ENCODE results near the gene LRRK1.

Gene LRRK1

GRCh38 chr15:101029971-101030661, 111.0 kb downstream of the LRRK1 start:
- Histone ChIP-seq H3K4me3 (ENCODE audit: low read length) (no peak overlapping the region), H3K79me2 (ENCODE audit: low read length) (no peaks in the 10 kb centered on the region), H2AFZ (ENCODE audit: low read depth, low read length) (no peak overlapping the region), H3K4me2 (ENCODE audit: low read length) (no peak overlapping the region), H3K4me1 (ENCODE audit: low read length) (peaks cover 2% of the 10 kb centered on the region), H3K9ac (ENCODE audit: low read length) (no peak overlapping the region), H3K27me3 (ENCODE audit: low read depth, low read length) (no peaks in the 10 kb centered on the region), H4K20me1 (ENCODE audit: insufficient read depth, low read length) (peaks cover 6% of the 10 kb centered on the region; the same call in 1 of the 2 replicates), H3K27ac (ENCODE audit: low read length) (no peak overlapping the region), H3K9me3 (ENCODE audit: insufficient read depth, low read length) (peaks cover 7% of the 10 kb centered on the region; the same call in 1 of the 2 replicates), H3K36me3 (replicated peaks; ENCODE audit: low read depth, low read length) (peaks cover 86% of the 10 kb centered on the region)
- no peak for TF ChIP-seq CTCF (IDR thresholded peaks at IDR 0.05; ENCODE audit: low read depth, low read length)
- no peak for TF ChIP-seq EZH2phosphoT487 (IDR thresholded peaks at IDR 0.05; ENCODE audit: low read depth)

GRCh38 chr15:101031213-101031612, 112.1 kb downstream of the LRRK1 start:
- no peak overlapping the region for H3K4me3 ChIP-seq (ENCODE audit: low read length)
- peaks cover 11% of the 10 kb centered on the region; the same call in 1 of the 2 replicates for H3K9me3 ChIP-seq (ENCODE audit: insufficient read depth, low read length)
- H4K20me1 ChIP-seq (ENCODE audit: insufficient read depth, low read length): peaks cover 16% of the 10 kb centered on the region; the same call in 1 of the 2 replicates
- no peak overlapping the region for H2AFZ ChIP-seq (ENCODE audit: low read depth, low read length)
- no peak overlapping the region for H3K27ac ChIP-seq (ENCODE audit: low read length)
- H3K36me3 ChIP-seq (replicated peaks; ENCODE audit: low read depth, low read length): peaks cover 86% of the 10 kb centered on the region
- H3K27me3 ChIP-seq (ENCODE audit: low read depth, low read length): no peaks in the 10 kb centered on the region
- peaks cover 3% of the 10 kb centered on the region; the same call in 1 of the 2 replicates for H3K79me2 ChIP-seq (ENCODE audit: low read length)
- H3K4me1 ChIP-seq (ENCODE audit: low read length): peaks cover 11% of the 10 kb centered on the region
- no peak overlapping the region for H3K9ac ChIP-seq (ENCODE audit: low read length)
- H3K4me2 ChIP-seq (ENCODE audit: low read length): no peak overlapping the region
- TF ChIP-seq EZH2phosphoT487 (IDR thresholded peaks at IDR 0.05; ENCODE audit: low read depth) (no peak), CTCF (IDR thresholded peaks at IDR 0.05; ENCODE audit: low read depth, low read length) (no peak)

- Histone ChIP-seq H3K27me3 (ENCODE audit: low read depth, low read length) (no peaks in the 10 kb centered on the region), H3K9me3 (ENCODE audit: insufficient read depth, low read length) (peaks cover 11% of the 10 kb centered on the region; the same call in 1 of the 2 replicates), H2AFZ (ENCODE audit: low read depth, low read length) (no peak overlapping the region), H3K4me1 (ENCODE audit: low read length) (peaks cover 11% of the 10 kb centered on the region), H4K20me1 (ENCODE audit: insufficient read depth, low read length) (peaks cover 20% of the 10 kb centered on the region; the same call in 1 of the 2 replicates), H3K79me2 (ENCODE audit: low read length) (peaks cover 3% of the 10 kb centered on the region), H3K4me3 (ENCODE audit: low read length) (no peak overlapping the region), H3K9ac (ENCODE audit: low read length) (no peak overlapping the region), H3K27ac (ENCODE audit: low read length) (no peak overlapping the region), H3K4me2 (ENCODE audit: low read length) (no peak overlapping the region), H3K36me3 (replicated peaks; ENCODE audit: low read depth, low read length) (peaks cover 84% of the 10 kb centered on the region)
- TF ChIP-seq EZH2phosphoT487 (IDR thresholded peaks at IDR 0.05; ENCODE audit: low read depth) (no peak), CTCF (IDR thresholded peaks at IDR 0.05; ENCODE audit: low read depth, low read length) (no peak)
These were observed 114.6 kb downstream of the LRRK1 start for GRCh38 chr15:101033801-101034200.

GRCh38 chr15:101035611-101036010, 116.5 kb downstream of the LRRK1 start:
- no peak for TF ChIP-seq EZH2phosphoT487 (IDR thresholded peaks at IDR 0.05; ENCODE audit: low read depth)
- TF ChIP-seq CTCF (IDR thresholded peaks at IDR 0.05; ENCODE audit: low read depth, low read length): no peak
- H3K4me1 ChIP-seq (ENCODE audit: low read length): peaks cover 11% of the 10 kb centered on the region
- peaks cover 84% of the 10 kb centered on the region for H3K36me3 ChIP-seq (replicated peaks; ENCODE audit: low read depth, low read length)
- H3K27ac ChIP-seq (ENCODE audit: low read length): no peak overlapping the region
- no peaks in the 10 kb centered on the region for H3K27me3 ChIP-seq (ENCODE audit: low read depth, low read length)
- no peak overlapping the region for H3K9ac ChIP-seq (ENCODE audit: low read length)
- H2AFZ ChIP-seq (ENCODE audit: low read depth, low read length): no peak overlapping the region
- no peak overlapping the region for H3K4me2 ChIP-seq (ENCODE audit: low read length)
- H3K79me2 ChIP-seq (ENCODE audit: low read length): peaks cover 3% of the 10 kb centered on the region
- no peak overlapping the region for H3K4me3 ChIP-seq (ENCODE audit: low read length)
- peaks cover 20% of the 10 kb centered on the region; the same call in 1 of the 2 replicates for H4K20me1 ChIP-seq (ENCODE audit: insufficient read depth, low read length)
- peaks cover 11% of the 10 kb centered on the region; the same call in 1 of the 2 replicates for H3K9me3 ChIP-seq (ENCODE audit: insufficient read depth, low read length)

All from OCI-LY3 (cell line).